ENCODE data around the gene EMX2. TPM values are rescaled to one million over a fixed set of nuclear protein-coding genes. Genes with fewer than 3 reads are reported as not detected.

Gene EMX2
- total RNA-seq, 4 donors from 2014 or later = 1.0 TPM; not detected in 3

DNA sequence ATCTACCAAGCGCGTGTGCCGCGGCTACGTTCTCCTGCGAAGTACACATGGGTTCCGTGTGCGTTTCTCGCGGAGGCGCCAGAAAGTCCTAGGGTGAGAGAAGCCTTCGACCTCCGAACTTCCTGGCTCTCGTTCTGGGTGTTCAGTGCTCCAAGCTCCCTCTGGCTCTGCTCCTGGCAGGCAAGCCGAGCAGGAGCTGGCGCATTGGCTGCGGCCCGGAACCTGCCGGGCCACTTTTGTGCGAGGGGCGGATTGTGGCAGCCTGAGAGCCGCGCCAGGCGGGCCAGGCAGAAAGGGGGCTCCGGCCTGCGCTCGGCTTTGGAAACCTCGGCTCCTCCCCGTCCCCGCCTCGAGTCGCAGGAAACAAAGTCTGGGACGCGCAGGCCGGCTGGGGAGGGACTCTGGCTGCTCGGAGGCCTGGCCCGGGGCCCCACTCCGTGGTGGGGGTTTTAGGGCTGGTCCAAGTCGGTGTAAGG lies 9.6 kb downstream of the EMX2 start:
- TF ChIP-seq CTCF (IDR thresholded peaks at IDR 0.05) = no peak
- Histone ChIP-seq H3K4me3 (replicated peaks in 1 of 3) (no peak overlapping the region), H3K36me3 (no peaks in the 10 kb centered on the region), H3K4me1 (no peaks in the 10 kb centered on the region), H3K27ac (no peak overlapping the region), H3K27me3 (peaks cover 20% of the 10 kb centered on the region), H3K9me3 (no peaks in the 10 kb centered on the region)
- no peak for DNase-seq
- WGBS, 2 donors = 1 to 9% methylated on average over 21 to 34 of the region's 39 CpGs
- intact Hi-C loops (cut with DNase I) = no loop called here

DNA sequence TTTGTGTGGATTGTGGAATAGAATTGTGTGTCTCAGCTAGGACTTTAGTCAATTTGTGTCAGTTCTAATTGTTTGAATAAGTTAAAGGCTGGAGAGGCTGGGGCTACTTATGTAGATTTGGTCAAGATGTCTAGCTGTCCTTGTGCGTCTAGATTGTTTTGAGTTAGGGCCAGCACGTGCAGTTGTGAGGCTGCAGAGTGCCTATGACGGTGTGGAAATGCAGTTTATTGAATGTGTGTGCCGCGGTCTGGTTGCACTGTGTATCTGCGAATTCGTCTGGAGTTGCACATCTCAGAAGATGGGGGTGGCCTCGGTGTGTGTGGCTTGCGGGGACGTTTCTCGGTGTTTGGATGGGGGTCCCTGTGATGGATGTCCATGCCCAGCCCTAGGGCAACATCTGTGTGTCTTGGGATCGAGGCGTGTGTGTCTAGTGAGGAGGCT lies 10.2 kb downstream of the EMX2 start:
- intact Hi-C loops (cut with DNase I) = no loop called here
- no peaks in the 10 kb centered on the region for H3K36me3 ChIP-seq
- no peak overlapping the region for H3K4me3 ChIP-seq (replicated peaks in 1 of 3)
- no peak overlapping the region for H3K27ac ChIP-seq
- no peak for DNase-seq
- 15 to 20% methylated on average over 9 to 11 of the region's 13 CpGs for WGBS, 2 donors
- TF ChIP-seq POLR2A (IDR thresholded peaks at IDR 0.05) = no peak
- no peak for TF ChIP-seq CTCF (IDR thresholded peaks at IDR 0.05)
- peaks cover 15% of the 10 kb centered on the region for H3K27me3 ChIP-seq
- H3K9me3 ChIP-seq = no peaks in the 10 kb centered on the region
- no peaks in the 10 kb centered on the region for H3K4me1 ChIP-seq

DNA sequence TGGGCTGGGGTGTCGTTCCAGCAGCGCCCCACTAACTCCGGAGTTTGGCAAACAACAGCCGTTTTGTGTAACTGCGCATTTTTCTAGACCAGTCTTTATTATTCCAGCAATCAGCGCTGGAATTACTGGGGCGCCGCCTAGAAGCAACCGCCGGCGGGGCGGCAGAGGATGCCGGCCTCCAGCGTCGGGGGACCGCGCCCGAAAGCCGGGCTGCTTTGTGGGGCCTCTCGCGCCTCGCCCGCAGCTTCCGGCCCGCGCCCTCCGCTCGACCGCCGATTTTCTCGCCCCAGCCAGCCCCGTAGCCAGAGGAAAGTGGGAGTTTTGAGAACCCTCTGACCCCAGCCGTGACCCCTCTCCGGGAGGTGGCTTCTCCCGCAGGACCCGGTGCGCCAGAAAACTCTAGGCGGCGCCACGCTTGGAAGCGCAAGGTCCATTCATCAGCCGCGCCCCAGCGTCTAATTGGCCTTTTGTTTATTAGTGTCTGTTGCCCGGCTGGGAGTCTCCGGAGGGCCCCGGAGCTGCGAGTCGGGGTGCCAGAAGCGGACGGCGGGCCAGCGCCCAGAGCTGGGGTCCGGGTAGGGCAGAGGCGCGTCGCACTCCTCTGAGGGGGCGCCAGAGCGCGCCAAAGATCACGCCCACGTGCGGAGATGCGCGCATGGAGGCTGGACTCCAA lies 10.7 kb downstream of the EMX2 start:
- Histone ChIP-seq H3K4me1 (no peaks in the 10 kb centered on the region), H3K4me3 (replicated peaks in 1 of 3) (no peak overlapping the region), H3K27ac (no peak overlapping the region), H3K9me3 (no peaks in the 10 kb centered on the region), H3K27me3 (peaks cover 15% of the 10 kb centered on the region), H3K36me3 (no peaks in the 10 kb centered on the region)
- 6% methylated on average over 43 of the region's 65 CpGs; no CpG with 5 or more reads in 1 of the 2 donors for WGBS, 2 donors
- TF ChIP-seq POLR2A (IDR thresholded peaks at IDR 0.05) = no peak
- no peak for TF ChIP-seq CTCF (IDR thresholded peaks at IDR 0.05)
- DNase-seq = no peak
- intact Hi-C loops (cut with DNase I) = no loop called here

- WGBS, 2 donors = 9 to 13% methylated on average over 19 of the region's 19 CpGs
- no peak overlapping the region for H3K27ac ChIP-seq
- DNase-seq = no peak
- TF ChIP-seq POLR2A (IDR thresholded peaks at IDR 0.05) (no peak), CTCF (IDR thresholded peaks at IDR 0.05) (no peak)
- no peaks in the 10 kb centered on the region for H3K4me1 ChIP-seq
- H3K9me3 ChIP-seq = no peaks in the 10 kb centered on the region
- H3K4me3 ChIP-seq (replicated peaks in 1 of 3) = no peak overlapping the region
- H3K27me3 ChIP-seq = peaks cover 15% of the 10 kb centered on the region
- no peaks in the 10 kb centered on the region for H3K36me3 ChIP-seq
- intact Hi-C loops (cut with DNase I) = no loop called here
Measured at GRCh38 chr10:117553815-117554172, 11.2 kb downstream of the EMX2 start.

DNA sequence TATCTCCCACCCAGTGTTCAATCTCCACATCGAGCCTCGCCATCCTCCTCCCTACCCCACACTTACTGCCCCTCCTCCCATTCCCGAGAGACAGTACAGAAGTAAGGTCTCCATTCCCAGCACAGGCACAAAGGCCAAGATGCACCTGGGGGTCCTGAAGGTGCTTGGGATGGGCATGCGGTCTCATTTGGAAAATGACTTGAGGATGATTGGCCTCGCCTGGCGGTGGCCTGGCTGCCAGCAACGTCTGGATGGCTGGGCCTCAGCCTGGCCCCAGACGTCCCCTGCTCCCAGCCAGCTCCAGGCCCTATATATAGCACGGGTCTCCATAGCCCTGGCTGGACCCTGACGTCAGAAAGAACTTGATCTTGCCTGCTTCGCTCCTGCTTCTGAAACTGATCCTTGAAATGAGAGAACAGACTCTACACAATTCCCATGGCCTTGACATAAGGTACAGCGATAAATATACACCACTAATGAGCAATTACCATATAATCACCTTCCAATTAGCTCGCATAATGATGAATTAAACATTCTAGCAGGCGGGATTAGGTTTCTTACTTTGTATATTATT lies 11.8 kb downstream of the EMX2 start:
- Histone ChIP-seq H3K27ac (no peak overlapping the region), H3K27me3 (peaks cover 15% of the 10 kb centered on the region), H3K9me3 (no peaks in the 10 kb centered on the region), H3K4me1 (no peaks in the 10 kb centered on the region), H3K36me3 (no peaks in the 10 kb centered on the region), H3K4me3 (replicated peaks in 1 of 3) (no peak overlapping the region)
- DNase-seq = no peak
- 34 to 47% methylated on average over 12 to 14 of the region's 14 CpGs for WGBS, 2 donors
- intact Hi-C loops (cut with DNase I) = no loop called here
- no peak for TF ChIP-seq CTCF (IDR thresholded peaks at IDR 0.05)
- no peak for TF ChIP-seq POLR2A (IDR thresholded peaks at IDR 0.05)
